NCI-H1694 treated with DMSO at 0.1 percent for 48 hours (cell line): Measurements from ENCODE around the gene NIPAL3.

Experiments used
- DNase-seq: peaks from one replicate; lab custom pipeline; 2025; lab: John Stamatoyannopoulos, UW

Gene NIPAL3

GRCh38 chr1:24415334-24415909 lies at the start of gene NIPAL3:
Gene NIPAL3 (plus strand): TSS chr1:24415802. CDS start chr1:24419548, 3,746 bp downstream.
- peak; percentile 90 for DNase-seq

- no peak for DNase-seq
Measured at GRCh38 chr1:24366707-24367106, 48.9 kb upstream of the NIPAL3 start.

- no peak for DNase-seq
Measured at GRCh38 chr1:24369199-24369598, 46.4 kb upstream of the NIPAL3 start.

- peak; percentile 29 for DNase-seq
Measured at GRCh38 chr1:24369801-24370200, 45.8 kb upstream of the NIPAL3 start.

GRCh38 chr1:24373044-24373443 lies 42.6 kb upstream of the NIPAL3 start:
- no peak for DNase-seq

GRCh38 chr1:24373710-24374109 lies 41.9 kb upstream of the NIPAL3 start:
- DNase-seq: no peak

- peak; percentile 29 for DNase-seq
Measured at GRCh38 chr1:24374891-24375786, 40.5 kb upstream of the NIPAL3 start.

- no peak for DNase-seq
Measured at GRCh38 chr1:24379733-24380315, 35.8 kb upstream of the NIPAL3 start.

GRCh38 chr1:24380508-24380907 lies 35.1 kb upstream of the NIPAL3 start:
- DNase-seq: no peak

- no peak for DNase-seq
Measured at GRCh38 chr1:24381256-24381655, 34.3 kb upstream of the NIPAL3 start.

GRCh38 chr1:24382165-24382577 lies 33.4 kb upstream of the NIPAL3 start:
- no peak for DNase-seq

- no peak for DNase-seq
Measured at GRCh38 chr1:24383381-24383940, 32.1 kb upstream of the NIPAL3 start.

- DNase-seq: no peak
Measured at GRCh38 chr1:24384251-24385090, 31.1 kb upstream of the NIPAL3 start.

GRCh38 chr1:24385160-24385940 lies 30.3 kb upstream of the NIPAL3 start:
- DNase-seq: no peak

GRCh38 chr1:24386241-24386640 lies 29.4 kb upstream of the NIPAL3 start:
- no peak for DNase-seq

- no peak for DNase-seq
Measured at GRCh38 chr1:24386931-24387330, 28.7 kb upstream of the NIPAL3 start.

GRCh38 chr1:24387636-24388175 lies 27.9 kb upstream of the NIPAL3 start:
- DNase-seq: no peak

GRCh38 chr1:24388331-24388885 lies 27.2 kb upstream of the NIPAL3 start:
- DNase-seq: no peak

- DNase-seq: no peak
Measured at GRCh38 chr1:24389231-24389678, 26.3 kb upstream of the NIPAL3 start.
